DND-41 (cell line): ENCODE data around the gene CNKSR2.

Source experiments
- CTCF ChIP-seq: IDR thresholded peaks from 2 replicates; pipeline ENCODE4 v1.5.1; 2012; ENCODE audit warnings: borderline replicate concordance, low read length, moderate library complexity, mild to moderate bottlenecking; ENCODE audit not compliant: poor library complexity, severe bottlenecking; ENCODE audit errors: extremely low read depth
- EZH2 ChIP-seq: IDR thresholded peaks from 3 replicates; pipeline ENCODE4 v1.6.1; 2012; ENCODE audit warnings: borderline replicate concordance, low read depth, mild to moderate bottlenecking, moderate library complexity, low read length, inconsistent platforms; ENCODE audit not compliant: severe bottlenecking

GRCh38 chrX:21376636-21377035, 2.4 kb downstream of the CNKSR2 start:
- TF ChIP-seq CTCF, result no peak
- TF ChIP-seq EZH2, result no peak
